GM08714 (cell line): Measurements from ENCODE around the gene EHBP1.

Experiments
- H3K4me3 ChIP-seq: fragments of 200-500 bp; sonication (Bioruptor generic); 2 replicates; pipeline ENCODE4 v1.5.1; 2014; ENCODE audit warnings: mild to moderate bottlenecking, low read length, inconsistent platforms
- ZNF274 ChIP-seq: IDR thresholded peaks from 2 replicates; pipeline ENCODE4 v1.6.1; 2012; ENCODE audit warnings: mild to moderate bottlenecking, low read depth, low read length

Gene EHBP1

DNA sequence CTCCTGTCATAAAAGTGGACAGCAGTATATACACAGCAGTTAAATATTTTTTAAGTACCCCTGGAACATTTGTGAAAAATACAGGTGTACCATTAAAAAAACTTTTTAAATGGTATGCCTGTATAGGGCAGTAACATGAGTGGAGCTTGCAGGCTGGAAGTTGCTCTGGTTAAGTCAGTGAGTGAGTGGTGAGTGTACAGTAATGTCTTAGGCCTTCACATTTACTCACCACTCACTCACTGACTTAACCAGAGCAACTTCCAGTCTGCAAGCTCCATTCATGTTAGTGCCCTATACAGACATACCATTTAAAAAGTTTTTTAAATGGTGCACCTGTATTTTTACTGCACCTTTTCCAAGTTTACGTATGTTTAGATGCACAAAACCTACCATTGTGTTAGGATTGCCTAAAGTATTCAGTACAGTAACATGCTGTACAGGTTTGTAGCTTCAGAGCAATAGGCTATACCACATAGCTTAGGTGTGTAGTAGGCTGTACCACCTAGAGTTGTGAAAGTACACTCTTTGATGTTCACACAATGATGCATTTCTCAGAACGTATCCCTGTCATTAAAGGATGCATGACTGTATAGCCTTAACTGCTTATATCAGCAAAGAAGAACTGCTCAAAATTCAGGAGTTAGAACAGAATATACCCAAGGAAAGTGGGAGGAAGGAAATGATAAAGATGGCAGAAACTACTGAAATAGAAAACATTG, 112.6 kb downstream of the EHBP1 start:
- no peak overlapping the region for H3K4me3 ChIP-seq
- TF ChIP-seq ZNF274: no peak

DNA sequence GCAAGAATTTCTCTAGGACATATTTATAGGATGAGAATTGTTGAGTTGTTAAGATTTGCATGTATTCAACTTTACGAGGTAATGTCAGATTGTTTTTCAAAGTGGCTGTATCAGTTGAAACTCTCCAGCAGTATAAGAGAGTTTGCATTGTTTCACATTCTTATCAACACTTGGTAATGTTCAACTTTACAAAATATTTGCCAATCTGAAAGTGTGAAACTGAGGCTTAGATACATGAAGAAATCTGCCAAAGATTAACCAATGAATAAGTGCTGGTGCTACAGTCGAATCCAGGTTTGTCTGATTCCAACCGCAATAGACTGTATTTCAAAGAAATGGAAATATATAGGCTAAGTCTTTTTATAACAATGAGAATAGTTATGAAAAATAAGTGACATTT, 117.0 kb downstream of the EHBP1 start:
- no peak for TF ChIP-seq ZNF274
- no peak overlapping the region for H3K4me3 ChIP-seq

DNA sequence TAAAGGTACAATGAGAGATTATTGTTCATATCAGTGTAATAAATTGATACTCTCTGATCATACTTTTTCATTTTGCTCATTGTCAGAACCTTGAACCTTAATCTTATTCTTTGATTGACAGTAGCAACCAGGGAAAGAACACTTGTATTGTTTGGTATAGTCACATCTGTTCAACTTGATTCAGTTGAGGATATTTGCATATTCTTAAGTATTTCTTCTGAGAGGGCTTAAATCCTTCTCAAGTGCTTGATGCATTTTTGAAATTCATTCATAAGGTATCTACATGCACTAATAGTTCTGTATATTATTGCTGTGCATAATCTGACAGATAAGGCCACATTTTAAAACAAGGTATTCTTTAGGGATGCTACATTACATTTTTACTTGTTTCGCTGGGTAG, 118.9 kb downstream of the EHBP1 start:
- no peak overlapping the region for H3K4me3 ChIP-seq
- no peak for TF ChIP-seq ZNF274

DNA sequence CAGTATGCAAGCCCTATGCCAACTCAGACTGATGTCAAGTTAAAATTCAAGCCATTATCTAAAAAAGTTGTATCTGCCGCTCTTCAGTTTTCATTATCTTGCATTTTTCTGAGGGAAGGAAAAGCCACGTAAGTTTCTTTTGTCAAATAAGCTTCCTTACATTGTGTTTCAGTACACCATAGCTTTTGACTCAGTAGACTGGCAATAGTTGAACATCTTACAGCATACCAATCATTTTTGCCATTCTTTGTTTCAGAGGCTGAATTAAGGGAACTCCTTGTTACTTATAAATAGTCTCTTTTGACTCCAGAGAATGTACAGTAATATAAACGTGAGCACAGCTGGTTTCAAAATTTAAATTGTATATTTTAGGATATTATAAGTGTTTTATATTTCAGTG, 120.6 kb downstream of the EHBP1 start:
- TF ChIP-seq ZNF274: no peak

DNA sequence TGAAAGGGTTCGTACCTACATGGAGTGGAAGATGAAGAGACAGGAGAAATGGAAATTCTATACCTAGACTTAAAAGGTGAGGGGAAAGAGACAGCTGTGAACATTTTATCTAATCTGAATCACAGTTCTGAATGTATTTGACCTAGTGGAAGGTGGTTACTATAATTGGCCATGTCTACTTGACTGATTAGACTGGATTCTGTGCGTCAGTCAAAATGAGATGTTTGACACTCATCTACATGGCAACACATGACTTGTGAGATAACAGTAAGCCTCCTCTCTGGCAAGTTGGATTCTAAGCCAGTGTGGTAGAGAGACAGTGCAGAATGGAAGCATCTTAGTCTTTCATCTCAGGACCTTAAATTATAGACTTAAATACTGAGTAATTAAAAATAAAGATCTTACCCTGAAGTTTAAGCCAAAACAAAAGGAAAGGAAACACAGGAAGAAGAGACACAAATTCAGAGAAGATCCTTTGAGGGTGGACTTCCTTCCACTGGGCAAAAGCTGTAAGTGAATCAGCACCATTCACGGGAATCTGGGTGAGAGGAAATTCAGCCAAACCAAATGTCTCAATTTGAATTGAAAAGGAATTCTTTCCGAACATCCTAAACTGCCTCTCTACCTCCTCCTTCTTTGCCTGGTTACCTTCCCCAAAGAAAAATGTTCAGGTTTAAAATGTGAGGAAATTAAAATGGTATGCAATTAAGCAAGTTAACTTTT, 121.6 kb downstream of the EHBP1 start:
- TF ChIP-seq ZNF274: no peak
- no peak overlapping the region for H3K4me3 ChIP-seq

More for the DNA sequence above, 120.6 kb downstream of the EHBP1 start:
- no peak overlapping the region for H3K4me3 ChIP-seq

DNA sequence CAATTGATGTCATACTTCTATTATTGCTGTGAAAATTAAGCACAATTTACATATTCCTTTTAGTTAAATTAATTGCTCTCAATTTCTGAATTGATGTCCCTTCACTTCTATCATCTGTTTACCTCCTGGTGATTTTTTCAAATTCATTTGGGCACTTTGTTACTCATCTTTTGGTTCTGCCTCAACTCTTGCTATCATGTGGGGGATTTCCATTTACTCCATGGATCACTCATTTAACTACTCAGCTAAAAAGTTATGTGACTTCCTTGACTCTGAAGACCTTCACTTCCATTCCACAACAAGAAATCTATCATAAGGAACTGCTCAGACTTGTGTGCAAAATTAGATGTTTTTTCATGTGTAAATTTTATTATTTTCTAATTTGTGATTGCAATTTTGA, 126.2 kb downstream of the EHBP1 start:
- no peak overlapping the region for H3K4me3 ChIP-seq
- no peak for TF ChIP-seq ZNF274

DNA sequence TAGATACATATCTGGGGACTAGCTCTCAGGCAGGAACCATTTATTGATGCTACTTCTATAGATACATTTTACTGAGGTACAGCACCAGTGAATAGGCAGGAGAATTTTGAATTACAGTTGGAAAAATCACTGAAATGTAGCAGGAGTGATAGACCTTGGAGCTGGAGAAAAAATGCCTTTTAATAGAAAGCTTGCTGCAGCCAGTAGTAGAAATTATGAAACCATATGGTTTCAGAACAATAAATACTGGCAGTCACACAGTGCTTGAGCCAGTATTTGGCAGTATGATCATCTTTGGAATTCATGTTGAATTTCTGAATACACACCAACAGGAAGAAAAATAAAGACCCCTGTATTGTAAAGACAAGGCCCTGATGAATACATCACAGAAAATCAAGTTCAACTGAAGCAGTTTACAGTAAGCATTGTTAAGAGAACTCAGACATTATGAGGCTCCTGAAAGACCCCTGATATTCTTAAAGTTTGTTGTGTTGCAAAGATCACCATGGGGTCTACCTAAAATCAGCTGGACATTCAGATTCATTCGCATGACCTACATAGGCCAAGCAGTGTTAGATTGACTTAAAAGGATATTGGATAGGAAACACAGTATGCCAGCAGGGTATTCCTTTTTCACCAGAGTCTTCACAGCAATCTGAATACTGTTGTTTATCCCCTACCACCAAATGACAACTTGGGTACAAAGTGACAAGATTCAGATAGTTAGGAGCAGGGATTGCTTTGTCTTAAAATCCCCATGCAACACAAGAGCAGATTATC, 139.0 kb downstream of the EHBP1 start:
- H3K4me3 ChIP-seq: no peak overlapping the region
- TF ChIP-seq ZNF274: no peak

DNA sequence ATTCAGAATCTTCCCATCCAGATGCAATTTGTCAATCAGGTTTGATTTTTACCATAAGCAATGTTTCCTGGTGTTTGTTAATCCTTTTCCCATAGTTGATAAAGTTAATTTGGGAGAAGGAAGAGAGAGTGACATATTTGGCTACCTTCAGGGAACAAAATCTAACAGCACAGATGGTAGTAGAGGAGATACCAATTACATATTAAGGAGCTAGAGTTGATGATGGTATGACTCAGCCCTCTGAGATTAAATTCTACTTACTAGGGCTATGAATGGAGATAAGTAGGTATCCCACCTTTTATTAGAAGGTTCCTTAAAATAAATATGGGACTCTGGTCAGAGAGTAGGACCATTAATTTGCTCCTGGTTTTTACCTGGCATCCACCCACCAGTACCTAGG, 139.7 kb downstream of the EHBP1 start:
- TF ChIP-seq ZNF274: no peak
- H3K4me3 ChIP-seq: no peak overlapping the region

DNA sequence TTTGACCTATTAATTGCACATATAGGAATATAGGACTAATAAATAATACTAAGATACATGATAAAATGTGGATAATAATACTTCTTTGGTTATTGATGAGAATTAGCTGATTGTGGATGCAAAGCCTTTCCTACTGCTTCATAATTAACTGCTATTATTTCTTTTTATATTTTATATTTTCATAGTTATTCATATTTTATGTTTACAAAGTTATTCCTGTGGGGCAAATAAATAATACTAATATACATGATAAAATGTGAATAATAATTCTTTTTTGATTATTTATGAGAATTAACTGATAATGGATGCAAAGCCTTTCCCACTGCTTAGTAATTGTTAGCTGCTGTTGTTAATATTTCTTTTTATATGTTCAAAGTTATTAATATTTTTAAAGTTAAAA, 146.7 kb downstream of the EHBP1 start:
- no peak for TF ChIP-seq ZNF274

DNA sequence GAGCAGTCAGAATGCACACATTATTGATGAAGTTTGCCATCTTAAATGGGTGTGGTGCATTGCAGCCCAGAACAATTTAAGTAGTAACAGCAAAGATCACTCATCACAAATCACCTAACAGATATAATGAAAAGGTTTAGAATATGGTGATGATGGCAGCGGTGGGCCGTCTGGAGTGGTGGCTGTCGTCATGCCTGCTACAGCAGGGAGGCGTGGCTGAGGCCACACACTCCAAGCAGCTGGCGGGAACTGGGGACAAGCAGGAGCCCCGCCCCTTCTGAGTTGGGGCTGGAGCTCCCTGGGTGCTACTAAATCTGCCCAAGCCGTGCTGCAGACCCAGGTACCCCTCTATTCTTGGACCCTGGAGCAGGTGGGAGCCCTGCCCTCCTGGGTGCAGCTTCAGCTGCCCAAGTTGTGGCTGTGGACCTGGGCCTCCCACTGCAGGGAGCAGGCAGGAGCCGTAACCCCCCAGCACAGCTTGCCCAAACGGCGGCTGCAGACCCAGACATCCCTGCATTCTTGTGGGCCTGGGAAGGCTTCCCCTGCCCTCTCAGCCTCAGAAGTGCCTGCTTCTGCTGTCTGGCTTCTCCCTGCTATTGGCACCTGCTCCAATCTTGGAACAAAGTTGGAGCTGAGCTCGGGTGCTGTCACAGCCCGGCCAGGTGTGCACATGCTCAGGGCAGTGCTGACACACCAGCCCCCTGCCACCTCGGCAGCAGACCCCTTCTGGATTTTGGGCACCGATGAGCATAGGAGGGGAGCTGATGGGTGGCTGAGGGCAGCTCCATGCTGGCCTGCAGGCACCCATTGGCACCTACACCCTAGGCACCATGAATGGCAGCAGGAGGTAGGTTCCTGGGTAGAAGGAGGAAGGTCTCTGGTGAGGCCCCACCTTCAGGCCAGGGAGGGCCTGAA, 149.3 kb downstream of the EHBP1 start:
- H3K4me3 ChIP-seq: no peak overlapping the region
- TF ChIP-seq ZNF274: no peak

More for the DNA sequence above, 146.7 kb downstream of the EHBP1 start:
- no peak overlapping the region for H3K4me3 ChIP-seq

DNA sequence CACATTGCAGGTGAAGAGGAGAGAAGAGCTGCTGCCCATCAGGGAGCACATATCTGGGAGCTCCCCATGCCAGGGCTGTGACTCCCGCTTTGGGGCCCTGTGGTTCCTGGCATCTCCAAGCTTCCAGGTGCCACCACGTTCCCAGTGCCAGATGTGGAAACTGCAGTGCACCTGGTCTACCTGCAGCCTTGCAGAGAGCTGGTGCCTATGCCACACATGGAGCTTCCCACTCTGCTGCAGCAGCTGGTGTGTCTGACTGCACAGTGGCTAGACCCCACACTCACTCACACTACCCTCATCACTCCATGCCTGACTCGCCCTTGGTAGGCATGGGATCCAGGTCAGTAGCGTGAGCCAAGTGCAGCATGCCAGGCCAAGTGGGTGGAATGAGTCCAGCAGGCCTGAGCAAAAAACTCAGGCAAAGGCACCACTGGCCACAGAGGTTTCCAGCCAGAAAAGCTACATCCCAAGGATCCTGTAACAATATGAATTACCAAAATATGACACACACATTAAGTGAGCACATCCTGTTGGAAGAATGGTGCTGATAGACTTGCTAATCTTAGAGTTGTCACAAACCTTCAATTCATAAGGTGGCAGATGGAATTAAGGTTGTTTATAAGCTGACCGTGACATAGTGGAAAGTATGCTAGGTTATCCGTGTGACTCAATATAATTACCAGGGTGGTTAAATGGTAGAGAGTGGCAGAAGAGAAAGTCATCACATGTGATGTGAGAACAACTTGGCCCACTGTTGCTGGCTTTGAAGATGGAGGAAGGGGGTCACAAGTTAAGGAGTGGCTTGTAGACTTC, 150.9 kb downstream of the EHBP1 start:
- H3K4me3 ChIP-seq: no peak overlapping the region
- no peak for TF ChIP-seq ZNF274

DNA sequence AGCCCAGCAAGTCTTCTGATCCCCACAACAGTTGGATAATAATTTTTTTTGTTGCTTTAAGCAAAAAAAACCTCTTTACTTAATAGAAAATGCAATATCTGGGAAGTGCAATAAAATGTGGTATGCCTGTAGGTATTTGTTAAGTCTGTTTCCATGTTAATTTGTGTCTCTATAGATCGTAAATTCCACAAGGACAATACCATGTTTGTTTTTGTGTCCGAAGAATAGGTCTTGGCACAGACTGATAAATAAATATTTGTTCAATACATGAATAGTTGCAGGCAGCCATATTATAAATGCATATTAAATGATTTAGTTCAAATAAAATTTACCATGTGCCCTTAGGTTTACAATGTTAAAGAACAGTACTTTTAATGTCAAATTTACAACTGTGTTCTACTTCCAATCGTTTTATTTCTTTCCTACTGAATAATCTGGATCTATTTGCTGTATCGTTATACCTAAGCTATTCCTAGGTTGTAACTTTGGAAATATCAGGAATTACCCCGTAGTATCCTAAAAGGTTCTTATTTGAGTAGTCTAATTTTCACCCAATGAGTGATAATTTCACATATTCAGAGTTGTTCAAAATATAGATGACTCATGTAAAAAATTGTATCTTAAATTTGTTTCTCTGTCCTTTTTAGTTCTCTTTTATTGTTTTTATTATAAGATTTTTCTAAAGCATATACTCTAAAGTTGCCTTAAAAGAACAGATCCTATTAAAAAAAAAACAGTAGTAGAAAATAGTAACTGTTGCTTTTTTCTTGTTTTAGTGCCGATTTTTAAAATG, 151.8 kb downstream of the EHBP1 start:
- H3K4me3 ChIP-seq: no peak overlapping the region
- no peak for TF ChIP-seq ZNF274
